ENCODE measurements around the gene CDK5.
"Not testable (repeated sequence)": the region's sequence is repeated elsewhere in the genome, so short reads cannot be mapped to it uniquely, and the experiment has no call there.

Gene CDK5

GRCh38 chr7:151058781-151059366 is 1.2 kb upstream of the CDK5 start:
- DNase-seq (ENCODE audit: low read depth in 2 of 2): no peak

GRCh38 chr7:151057989-151058780 is 488 bp upstream of the CDK5 start:
- DNase-seq (ENCODE audit: low read depth in 2 of 2): peak; percentile 93 to 94

- no peak for DNase-seq (ENCODE audit: low read depth in 2 of 2)
Measured at GRCh38 chr7:151056666-151057505, 811 bp downstream of the CDK5 start.

GRCh38 chr7:151056283-151056665 is 1.4 kb downstream of the CDK5 start:
- DNase-seq (ENCODE audit: low read depth in 2 of 2): no peak

- DNase-seq (ENCODE audit: low read depth in 2 of 2): no peak
Measured at GRCh38 chr7:151053751-151054150, 3.9 kb downstream of the CDK5 start.

- no peak for DNase-seq (ENCODE audit: low read depth in 2 of 2)
Measured at GRCh38 chr7:151053096-151053495, 4.6 kb downstream of the CDK5 start.

GRCh38 chr7:151051108-151051507 is 6.6 kb downstream of the CDK5 start:
- DNase-seq (ENCODE audit: low read depth in 2 of 2): peak; percentile 29 to 30

- DNase-seq (ENCODE audit: low read depth in 2 of 2): no peak
Measured at GRCh38 chr7:151048911-151049463, 8.7 kb downstream of the CDK5 start.

GRCh38 chr7:151047976-151048815 is 9.5 kb downstream of the CDK5 start, which contains the start of gene ASIC3:
ASIC3 (plus strand) TSS chr7:151048531; CDS start chr7:151048886, 355 bp downstream.
- DNase-seq (ENCODE audit: low read depth in 2 of 2): no peak

- no peak for DNase-seq (ENCODE audit: low read depth in 2 of 2)
Measured at GRCh38 chr7:151046603-151047573, 10.8 kb downstream of the CDK5 start.

- DNase-seq (ENCODE audit: low read depth in 2 of 2): no peak
Measured at GRCh38 chr7:151045967-151046366, 11.7 kb downstream of the CDK5 start.

GRCh38 chr7:151045262-151045661 is 12.4 kb downstream of the CDK5 start:
- DNase-seq (ENCODE audit: low read depth in 2 of 2): no peak

GRCh38 chr7:151043959-151044358 is 13.7 kb downstream of the CDK5 start:
- DNase-seq (ENCODE audit: low read depth in 2 of 2): no peak

GRCh38 chr7:151043449-151043848 is 14.2 kb downstream of the CDK5 start:
- not testable (repeated sequence) for DNase-seq (ENCODE audit: low read depth in 2 of 2)

GRCh38 chr7:151040616-151041375 is 16.9 kb downstream of the CDK5 start:
- DNase-seq (ENCODE audit: low read depth in 2 of 2): no peak

GRCh38 chr7:151039850-151040548 is 17.7 kb downstream of the CDK5 start:
- DNase-seq (ENCODE audit: low read depth in 2 of 2): no peak

- DNase-seq (ENCODE audit: low read depth in 2 of 2): peak; percentile 52 to 81
Measured at GRCh38 chr7:151038951-151039849, 18.5 kb downstream of the CDK5 start.

- no peak for DNase-seq (ENCODE audit: low read depth in 2 of 2)
Measured at GRCh38 chr7:151035902-151036301, 21.8 kb downstream of the CDK5 start.
